ENCODE data around the gene KRTAP24-1.

The KRTAP24-1 gene, protein sequence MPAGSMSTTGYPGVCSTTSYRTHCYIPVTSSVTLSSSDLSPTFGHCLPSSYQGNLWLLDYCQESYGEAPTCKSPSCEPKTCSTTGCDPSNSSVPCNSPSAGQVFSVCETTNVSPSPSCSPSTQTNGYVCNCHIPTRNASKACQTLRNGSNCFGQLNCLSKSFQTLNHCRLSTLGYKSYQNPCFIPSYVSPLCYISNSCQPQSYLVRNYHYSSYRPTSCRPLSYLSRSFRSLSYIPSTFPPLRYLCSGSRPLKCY

DNA sequence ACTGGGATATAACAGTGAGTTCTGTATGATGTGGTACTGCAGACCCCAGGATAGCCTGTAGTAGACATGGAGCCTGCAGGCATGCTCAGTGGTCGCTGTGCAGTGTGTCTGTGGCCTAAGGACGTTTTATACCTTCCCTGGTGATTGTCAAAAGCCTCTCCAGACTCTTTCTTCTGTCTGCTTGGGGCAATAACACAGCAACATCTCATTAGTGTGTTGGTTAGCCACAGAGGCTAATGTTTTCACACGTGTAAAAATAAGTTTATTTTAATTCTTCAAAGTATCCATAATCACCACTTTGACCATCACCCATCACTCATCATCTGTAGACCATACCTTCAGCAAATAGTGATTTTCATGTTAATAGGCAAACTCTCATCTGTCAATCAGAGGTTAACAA is at the start of gene KRTAP24-1:
Gene KRTAP24-1, minus strand, starts transcription at position 101 of the 400 bp plus-strand sequence. Its CDS starts 18 bp downstream, at position 83.
- DNase-seq = no peak

DNA sequence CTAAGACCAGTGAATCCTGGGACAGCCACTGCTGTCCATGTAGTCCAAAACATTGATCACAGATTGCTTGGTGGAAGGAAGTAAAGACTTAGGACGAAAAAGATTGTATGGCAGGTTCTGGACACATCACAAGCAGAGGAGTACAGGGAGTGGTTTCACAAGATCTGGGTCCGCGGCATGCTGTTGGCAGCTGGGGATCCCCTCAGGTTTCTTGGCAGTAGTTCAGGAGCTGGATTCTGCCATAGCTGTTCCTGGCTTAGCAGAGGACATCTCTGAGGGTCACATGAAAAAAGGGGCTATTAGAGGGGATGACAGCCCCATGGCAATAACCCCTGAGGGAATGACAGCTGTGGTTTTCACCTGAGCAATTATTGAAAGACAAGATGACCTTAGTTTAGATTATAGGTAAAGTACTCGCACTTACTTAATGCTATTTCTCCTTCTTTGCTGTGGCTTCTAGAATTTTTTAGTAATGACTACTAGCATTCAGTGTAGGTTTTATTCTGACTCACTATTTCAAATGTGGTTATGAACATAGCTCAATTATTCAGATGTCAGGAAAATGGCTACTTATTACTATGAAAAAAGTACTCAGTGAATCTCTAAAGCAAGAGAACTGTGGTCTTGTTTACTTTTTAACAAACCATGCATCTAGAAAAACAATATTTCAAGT is 46.6 kb upstream of the KRTAP24-1 start:
- DNase-seq = no peak

DNA sequence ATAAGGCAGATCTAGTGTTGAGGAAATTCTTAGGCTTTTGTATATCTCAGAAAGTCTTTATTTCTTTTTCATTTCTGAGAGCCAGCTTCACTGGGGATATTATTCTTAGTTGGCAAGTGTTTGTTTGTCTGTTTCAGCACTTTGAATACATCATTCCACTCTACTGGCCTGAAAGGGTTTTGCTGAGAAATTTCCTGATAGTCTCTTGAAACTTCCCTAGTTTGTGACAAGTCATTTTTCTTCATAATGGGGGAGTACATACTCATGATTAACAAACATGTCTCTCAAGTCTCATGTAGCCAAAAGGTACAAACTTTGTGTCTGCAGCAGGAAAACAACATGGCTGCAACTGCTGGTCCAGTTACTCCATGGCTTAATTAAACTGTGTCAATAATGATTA is 43.6 kb upstream of the KRTAP24-1 start:
- DNase-seq = no peak

DNA sequence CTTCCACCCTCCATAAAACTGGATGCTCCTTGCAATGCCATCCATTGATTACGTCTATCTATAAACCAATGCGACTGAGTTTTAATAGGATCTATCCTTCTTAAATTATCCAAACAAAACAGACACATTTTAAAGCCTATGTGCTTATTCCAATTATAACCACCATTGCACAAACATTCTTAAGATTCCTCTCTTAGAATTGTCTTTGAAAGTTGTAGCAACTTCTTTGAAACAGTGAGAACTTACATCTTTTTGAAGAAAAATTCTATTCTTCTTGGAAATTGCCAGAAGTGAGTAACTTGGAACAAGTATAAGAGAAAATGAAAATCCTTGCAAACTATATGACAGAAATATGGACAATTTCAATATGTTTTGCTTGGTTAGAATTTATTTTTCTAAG is 37.5 kb upstream of the KRTAP24-1 start, which contains the start of gene KRTAP26-1:
Gene KRTAP26-1, minus strand, starts transcription at position 101 of the 400 bp plus-strand sequence. CDS start 280 bp downstream, outside the sequence.
- DNase-seq = no peak

DNA sequence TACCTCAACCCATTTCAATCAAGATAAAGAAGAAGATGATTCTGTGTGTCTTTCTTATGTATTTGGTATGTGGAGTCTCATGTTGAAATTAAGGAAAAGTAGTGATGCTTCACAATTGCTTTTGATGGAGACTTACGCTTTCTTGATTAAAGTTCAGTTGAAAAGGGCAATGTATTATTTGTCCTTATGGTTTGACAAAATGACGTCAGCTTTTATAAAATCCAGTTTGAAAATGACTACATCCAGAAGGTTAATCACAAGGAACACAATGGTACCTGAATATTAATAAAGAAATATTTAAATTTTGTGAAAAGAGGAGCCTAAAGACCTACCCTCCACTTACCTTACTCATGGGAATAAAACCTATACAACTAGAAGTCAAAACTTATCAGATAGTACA is 33.0 kb upstream of the KRTAP24-1 start:
- no peak for DNase-seq

DNA sequence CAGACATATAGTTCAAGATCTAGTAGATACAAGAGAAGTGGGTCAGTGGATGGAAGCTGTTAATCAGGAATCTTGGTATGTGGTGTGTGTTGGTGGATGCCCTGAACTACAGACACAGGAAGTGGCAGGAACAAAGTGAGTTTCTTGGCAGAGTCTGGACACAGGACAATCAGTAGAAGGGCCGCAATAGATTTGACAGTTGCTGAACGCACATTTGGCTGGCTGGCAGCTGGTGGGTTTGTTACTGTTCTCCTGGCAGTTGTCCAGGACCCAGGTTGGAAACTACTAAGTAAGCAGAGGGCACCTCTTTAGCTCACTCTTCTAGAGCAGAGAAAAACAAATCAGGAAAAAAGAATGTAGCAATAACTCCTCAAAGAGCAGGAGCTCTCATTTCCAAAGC is 24.1 kb upstream of the KRTAP24-1 start:
- DNase-seq = no peak

DNA sequence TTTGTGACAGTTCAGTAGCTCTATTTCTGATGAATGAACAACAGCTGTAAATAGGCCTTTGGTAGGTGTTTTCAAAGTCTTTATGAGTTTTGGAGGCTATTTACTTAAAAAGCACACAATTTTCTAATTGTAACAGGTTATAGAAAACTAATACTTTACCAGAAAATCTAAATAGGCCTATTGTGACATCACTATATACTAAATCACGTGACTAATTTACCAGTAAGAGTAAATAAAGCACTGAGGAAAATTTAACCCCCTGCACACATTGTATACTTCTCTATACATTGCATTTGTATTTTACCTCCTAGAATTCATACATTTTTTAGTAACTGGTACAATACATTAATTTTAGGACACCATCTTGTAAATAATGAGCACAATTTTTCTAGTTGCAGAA is 22.4 kb upstream of the KRTAP24-1 start:
- no peak for DNase-seq

DNA sequence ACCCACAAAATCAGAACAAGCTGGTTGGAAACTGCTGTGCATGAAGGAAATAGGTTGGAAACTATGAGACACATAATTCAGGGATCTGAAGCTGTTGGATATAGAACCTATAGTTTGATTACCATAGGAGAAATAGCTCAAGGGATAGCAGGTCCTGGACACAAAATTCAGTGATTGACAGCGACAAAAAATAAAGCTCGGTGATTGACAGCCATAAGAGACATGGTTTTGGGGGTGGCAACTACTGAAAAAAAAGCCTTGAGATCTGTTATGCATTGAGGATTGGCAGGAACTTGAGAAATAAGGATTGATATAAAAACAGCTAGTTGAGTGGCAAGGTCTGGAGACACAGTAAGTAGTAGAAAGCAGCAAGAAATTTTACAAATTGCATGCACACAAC is 6.5 kb upstream of the KRTAP24-1 start, which contains the start of gene KRTAP25-1:
Gene KRTAP25-1, minus strand, starts transcription at position 300 of the 400 bp plus-strand sequence. Its CDS starts 24 bp downstream, at position 276.
- DNase-seq = no peak

DNA sequence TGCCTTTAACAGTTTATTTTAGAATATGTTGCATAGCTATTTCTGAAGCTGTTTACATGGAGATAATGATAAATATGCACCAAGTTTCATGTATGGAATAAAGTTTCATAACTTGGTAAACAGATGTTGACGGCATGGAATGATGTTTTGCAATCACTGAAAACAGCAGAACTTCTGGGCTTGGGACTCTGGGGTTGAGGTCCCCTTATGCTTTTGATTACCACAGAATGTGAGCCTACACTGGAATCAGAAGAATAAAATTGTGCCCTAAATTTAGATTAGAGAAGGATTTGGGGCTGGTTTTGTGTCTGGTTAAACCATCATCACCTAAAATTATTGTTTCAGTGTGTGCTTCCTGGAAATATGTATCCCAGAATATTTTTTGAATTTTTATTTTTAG is 11.1 kb downstream of the KRTAP24-1 start:
- no peak for DNase-seq

DNA sequence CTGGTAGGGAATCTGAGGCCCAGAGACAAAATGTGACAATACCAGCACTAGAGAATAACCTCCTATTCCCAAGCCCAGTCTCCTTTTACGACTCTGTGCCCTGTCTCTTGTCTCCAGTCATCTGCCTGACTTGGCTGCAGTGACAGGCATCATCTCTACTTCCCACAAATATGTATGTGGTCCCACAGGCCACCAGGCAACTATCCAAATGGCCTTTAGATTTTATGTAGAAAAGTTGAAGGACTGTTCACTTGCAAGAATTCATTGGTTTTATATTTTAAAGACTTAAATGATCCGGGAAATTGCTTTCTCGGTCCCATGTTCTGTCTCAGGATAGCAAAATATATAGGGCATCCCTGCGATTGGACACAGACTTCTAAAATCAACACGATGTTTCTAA is 11.6 kb downstream of the KRTAP24-1 start:
- no peak for DNase-seq

DNA sequence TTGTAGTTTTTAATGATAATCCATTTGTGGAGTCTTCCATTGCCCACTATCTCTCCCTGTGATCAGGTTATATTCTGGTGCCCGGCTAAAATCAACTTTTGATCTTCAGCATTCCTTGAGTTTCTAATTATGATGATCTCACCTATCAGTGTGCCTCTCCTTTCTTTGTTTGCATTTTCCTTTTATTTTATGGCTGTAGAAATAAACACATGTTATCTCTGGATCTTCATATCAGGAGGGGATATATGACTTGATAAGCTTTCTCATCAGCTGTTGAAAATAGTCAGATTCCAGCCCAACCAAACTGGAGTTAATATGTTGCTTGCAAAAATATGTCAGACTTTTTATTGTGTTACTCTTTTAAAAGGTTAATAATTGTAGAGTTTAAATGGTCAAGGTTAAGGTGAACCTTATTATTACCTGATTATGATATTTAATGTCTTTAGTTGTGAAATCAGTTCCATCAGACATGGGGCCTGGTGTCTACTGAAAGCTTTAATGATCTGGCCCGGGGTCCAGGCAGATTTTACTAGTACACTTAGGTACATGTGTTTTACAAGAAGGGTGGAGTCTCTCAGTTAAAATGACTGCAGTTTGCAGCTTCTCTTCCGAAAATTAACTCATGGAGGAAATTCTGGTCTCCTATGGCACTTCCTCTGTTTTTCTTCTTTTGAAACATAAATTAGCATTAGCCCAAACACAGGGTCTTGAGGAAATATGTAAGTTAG is 12.8 kb downstream of the KRTAP24-1 start:
- DNase-seq = no peak

DNA sequence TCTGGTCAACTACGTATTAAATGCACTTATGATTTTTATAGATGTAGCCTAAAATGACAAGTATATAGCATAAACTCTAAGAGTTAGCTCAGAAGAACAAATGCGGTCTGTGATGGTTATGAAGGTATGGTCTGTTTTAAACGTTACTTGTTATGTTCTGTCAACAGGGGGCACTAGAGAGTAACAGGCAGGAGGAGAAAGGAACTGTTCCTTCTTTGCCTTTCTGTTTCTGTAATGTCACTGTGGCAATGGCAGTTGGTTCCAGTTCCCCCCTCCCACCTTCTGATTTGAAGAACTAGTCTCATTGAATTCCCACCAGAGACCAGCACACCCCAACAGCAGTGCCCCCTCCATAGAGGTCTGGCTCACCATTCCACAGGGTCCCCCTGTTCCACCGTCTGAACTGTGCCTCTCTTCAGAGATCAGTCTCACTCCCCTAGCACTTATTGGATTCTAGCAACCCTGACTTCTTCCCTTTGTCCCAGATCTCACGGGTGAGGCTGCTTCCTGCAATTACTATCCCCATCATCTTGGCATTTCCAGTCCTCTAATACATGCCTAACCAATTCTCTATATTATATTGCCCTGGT is 14.0 kb downstream of the KRTAP24-1 start:
- DNase-seq = no peak

DNA sequence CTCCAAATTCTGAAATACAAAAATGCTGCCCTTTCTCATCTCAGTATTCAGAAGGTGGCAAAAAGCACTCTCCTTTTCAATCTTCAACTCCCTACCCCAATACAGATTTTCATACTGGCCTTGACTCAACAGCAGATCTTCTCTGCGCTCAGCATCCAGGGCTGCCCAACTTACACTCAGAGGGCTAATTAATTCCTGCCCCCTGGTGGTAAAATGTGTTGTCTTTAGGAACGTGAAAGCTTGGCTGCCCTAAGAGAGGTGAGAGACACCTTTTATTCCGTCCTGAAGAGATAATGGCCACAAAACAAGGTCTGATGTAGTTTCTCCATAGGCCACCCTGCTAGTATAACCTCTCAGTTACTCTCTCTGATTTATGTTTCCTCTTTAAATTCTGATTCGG is 25.0 kb downstream of the KRTAP24-1 start:
- no peak for DNase-seq

DNA sequence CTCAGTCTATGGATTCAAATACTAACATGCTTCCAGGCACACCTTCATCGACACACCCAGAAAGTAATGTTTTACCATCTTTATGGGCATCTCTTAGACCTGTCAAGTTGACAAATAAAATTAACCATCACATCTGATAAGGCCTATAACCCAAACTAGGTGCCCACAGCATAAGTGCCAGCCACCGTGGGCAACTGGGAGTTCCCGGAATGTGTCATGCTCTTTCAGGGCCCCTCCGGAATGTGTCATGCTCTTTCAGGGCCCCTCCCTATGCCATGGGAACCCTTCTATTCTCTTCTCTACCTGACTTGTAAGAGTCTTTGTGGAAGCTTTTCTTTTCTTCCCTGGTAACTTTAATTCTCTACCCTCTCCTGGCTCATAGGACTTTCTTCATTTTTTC is 26.6 kb downstream of the KRTAP24-1 start:
- DNase-seq = no peak

DNA sequence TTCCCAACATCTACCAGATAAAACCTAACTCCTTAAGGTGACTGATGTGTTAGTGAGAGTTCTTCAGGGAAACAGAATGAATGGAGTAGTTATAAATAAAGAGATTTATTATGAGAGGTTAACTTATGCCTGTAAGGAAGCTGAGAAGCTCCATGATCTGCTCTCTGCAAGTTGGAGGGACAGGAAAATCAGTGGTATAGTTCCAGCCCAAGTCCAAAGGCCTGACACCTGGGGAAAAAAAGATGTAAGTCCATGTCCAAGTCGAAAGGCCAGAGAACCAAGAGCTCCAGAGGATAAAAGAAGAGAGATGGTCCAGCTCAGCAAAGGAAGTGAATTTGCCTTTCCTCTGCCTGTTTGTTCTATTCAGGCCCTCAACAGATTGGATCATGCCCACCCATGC is 27.1 kb downstream of the KRTAP24-1 start:
- DNase-seq = no peak

DNA sequence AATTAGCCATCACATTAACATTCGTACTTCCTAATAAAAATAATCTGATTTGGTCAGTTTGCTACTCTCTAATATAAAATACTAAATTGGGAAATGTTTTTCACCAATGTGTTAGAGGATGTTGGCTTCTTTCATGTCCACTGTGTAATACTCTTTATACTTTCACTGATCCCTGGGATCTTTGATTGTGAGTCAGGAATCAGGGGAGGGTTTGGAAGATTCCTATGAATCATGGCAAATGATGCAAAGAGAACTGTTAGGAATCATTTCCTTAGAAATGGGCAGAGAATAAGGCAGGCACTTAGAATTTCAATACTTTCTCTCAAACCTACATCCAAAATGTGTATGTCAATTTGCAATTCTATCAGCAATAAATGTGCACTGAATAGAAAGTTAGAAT is 31.0 kb downstream of the KRTAP24-1 start:
- no peak for DNase-seq

DNA sequence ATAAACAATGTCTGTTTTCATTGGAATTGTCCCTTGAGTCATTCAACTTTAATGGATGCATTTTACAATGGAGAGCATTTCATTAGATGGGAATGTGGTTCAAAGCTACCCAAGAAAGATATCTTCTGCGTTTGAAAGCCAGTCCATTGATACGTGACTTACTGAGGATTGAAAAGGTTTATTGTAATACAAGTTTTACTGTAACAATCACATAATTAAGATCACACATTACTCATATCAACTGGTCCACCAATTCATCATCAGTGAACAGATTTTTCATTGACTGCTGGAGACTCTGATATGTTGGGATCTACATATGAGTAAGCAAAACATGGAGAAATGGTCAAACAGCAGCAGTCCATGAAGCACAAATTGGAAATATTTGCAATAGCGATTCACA is 32.8 kb downstream of the KRTAP24-1 start:
- DNase-seq = no peak

DNA sequence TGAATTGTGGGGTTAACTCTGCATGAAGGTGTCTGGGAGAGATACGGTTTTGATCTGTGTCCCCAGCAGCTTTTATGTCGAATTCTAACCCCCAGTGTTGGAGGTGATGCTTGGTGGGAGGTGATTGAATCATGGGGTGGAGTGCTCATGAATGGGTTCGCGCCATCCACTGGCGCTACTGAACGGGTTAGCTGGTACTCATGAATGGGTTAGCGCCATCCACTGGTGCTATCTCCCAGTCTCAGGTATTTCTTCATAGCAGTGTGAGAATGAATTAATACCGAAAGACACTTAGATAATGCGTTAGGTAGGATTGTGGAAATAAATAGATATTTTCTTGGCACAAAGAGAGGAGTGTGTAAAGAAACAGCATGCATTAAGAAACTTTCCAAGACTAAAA is 33.9 kb downstream of the KRTAP24-1 start:
- no peak for DNase-seq

DNA sequence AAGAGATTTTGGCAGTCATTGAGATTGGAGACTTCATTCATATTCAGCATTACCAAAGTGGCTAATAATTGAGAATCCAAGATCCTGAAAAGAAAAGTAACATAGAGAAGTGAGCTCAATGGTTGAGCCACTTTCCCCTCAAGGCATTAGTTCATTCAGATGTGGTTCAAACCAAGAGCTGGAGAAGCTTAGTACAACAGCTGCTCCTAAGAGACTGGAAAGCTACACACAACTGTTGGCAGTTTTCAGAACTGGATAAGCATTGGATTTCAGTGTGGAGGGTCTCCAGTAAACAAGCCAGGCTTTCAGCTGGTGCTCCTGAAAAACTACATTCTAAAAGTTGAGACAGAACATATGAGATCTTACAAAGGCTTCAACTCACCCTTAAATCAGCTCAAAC is 37.7 kb downstream of the KRTAP24-1 start:
- no peak for DNase-seq

DNA sequence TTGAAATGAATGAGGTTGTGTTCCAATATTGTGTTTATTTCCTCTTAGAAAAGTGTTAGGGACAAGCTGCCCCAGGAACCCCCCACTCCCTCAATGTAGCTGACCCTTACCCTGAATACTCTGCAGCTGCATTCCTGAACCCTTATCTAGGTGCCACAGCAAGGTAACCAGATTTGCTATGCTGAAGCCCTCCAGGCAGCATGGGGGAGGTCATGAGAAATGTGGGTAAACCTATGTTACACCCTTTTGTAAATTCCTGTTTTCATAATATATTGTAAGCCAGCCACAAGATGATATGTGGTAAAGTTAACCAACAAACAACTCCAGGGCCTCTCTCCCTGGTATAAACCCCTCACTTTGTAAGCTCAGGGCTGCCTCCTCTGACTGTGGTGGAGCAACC is 39.1 kb downstream of the KRTAP24-1 start:
- no peak for DNase-seq

DNA sequence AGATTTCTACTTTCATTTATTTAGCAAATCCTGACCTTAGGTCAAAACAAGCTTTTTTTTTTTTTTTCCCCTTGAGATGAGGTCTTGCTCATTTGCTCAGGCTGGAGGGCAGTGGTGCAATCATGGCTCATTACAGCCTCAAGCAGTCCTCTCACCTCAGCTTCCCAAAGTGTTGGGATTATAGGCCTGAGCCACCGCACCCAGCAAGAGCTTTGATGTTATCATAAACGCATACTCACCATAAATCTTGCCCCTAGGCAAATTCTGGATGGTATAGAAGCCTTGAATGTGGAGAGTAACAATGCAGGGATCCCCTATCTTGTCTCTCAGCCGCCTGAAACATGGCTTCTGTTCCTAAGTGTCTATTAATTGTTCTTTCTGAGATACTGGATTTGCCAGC is 42.1 kb downstream of the KRTAP24-1 start:
- no peak for DNase-seq

DNA sequence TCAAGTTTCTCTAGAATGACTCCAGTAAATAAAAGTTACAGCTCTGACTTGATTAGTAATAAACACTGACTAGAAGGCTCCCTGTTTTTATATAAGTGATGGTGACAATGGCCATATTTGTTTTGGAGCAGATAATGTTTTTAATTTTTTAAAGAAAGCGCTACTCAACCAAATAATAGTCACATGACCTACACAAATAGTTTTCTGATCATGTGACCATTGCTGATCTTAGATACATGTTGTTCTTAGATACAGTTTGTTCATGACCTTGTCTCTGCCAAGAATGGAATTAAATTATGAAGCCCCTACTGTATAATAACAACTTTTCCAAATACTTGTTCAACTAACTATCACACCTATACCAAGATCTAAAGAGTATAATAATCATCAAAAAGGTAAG is 44.6 kb downstream of the KRTAP24-1 start:
- no peak for DNase-seq

DNA sequence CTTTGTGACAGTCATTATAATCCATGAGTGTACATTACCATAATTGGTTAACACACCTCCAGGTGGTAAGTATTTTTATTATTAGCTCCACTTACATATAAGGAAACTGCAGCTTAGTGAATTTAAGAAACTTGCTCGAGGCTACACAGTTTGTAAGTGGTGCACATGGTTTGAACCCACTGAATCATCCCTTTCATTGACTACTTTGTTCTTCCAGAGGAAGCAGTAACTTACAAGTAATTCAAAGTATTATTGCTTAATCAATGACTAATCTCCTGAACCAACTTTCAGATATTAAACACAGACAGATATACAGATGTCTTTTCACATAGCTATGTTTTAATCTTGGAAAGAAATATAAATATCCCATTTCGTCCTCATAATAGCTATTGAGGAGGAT is 48.1 kb downstream of the KRTAP24-1 start:
- DNase-seq = no peak

DNA sequence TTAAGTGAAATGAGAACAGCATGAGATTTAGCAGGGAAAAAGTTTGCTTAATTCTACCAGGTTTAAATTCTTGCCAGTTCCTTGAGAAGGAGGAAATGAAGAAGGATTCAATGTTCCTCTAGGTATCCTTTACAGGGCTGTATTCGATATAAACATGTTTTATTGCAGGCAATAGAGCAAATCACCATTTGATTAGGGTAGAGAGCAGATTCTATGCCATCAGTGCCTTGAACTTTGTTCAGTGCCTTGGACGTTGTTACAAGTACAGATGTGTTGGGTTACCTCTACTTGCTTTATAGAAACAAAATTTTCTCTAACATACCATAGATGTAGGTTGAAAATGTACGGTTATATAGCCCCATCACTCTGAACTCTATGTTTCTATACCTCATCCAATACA is 48.7 kb downstream of the KRTAP24-1 start:
- DNase-seq = no peak
